GM12878 (cell line): ENCODE measurements around the gene DDX51.

Source experiments
- GABPA ChIP-seq: IDR thresholded peaks from 2 replicates; pipeline ENCODE4 v1.6.1; 2014; ENCODE audit warnings: antibody characterized with exemption, low read depth, mild to moderate bottlenecking, inconsistent platforms
- LARP7 ChIP-seq: fragments of 450-650 bp; IDR thresholded peaks from 2 replicates; pipeline ENCODE4 v1.6.1; 2017; ENCODE audit warnings: mild to moderate bottlenecking
- TF ChIP-seq, protein P1 (sequence below), 3 experiments: IDR thresholded peaks in 2 of 3; conservative IDR thresholded peaks in 1 of 3; 2 replicates each; pipeline ENCODE4 v1.5.1; 2011; ENCODE audit warnings: low read depth in 3 of 3, low read length in 3 of 3, mild to moderate bottlenecking in 3 of 3, control low read depth in 2 of 3, moderate library complexity in 2 of 3, inconsistent platforms in 1 of 3, mixed read lengths in 1 of 3; ENCODE audit not compliant: control insufficient read depth in 2 of 3, insufficient read depth in 1 of 3; ENCODE audit errors: extremely low read depth in 1 of 3

DNA sequence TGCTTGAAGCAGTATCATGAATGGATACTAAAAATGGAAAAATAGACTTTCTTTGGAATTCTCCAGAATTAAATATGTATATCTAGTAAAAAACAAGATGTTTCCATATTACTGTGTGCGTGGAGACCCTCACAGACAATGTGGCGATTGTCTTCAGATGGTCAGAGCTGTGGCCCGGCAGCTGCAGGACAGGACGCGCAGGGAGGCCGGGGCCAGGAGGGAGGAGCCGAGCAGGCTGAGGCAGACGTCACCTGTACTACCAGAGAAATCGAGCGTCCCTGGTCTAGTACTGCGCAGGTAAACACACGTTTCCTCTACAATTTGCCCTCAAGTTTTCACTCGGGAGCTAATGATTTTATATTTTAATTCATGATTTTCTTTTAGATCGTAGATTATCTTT lies 22.8 kb downstream of the DDX51 start:
- TF ChIP-seq GABPA (no peak), LARP7 (no peak)
- TF ChIP-seq, protein P1, sequence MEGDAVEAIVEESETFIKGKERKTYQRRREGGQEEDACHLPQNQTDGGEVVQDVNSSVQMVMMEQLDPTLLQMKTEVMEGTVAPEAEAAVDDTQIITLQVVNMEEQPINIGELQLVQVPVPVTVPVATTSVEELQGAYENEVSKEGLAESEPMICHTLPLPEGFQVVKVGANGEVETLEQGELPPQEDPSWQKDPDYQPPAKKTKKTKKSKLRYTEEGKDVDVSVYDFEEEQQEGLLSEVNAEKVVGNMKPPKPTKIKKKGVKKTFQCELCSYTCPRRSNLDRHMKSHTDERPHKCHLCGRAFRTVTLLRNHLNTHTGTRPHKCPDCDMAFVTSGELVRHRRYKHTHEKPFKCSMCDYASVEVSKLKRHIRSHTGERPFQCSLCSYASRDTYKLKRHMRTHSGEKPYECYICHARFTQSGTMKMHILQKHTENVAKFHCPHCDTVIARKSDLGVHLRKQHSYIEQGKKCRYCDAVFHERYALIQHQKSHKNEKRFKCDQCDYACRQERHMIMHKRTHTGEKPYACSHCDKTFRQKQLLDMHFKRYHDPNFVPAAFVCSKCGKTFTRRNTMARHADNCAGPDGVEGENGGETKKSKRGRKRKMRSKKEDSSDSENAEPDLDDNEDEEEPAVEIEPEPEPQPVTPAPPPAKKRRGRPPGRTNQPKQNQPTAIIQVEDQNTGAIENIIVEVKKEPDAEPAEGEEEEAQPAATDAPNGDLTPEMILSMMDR (IDR thresholded peaks at IDR 0.05 in 2 of 3, conservative IDR thresholded peaks at IDR 0.05 in 1 of 3; ENCODE audit: control insufficient read depth in 2 of 3, extremely low read depth in 1 of 3, insufficient read depth in 1 of 3, low read depth in 3 of 3, low read length in 3 of 3): no peak
